Stimulated activated CD8-positive, alpha-beta memory T cell treated with anti-CD3 and anti-CD28 coated beads, Interleukin-15, amount 100 ng/mL, for 4 hours (primary cell): ENCODE data around the gene ATF7IP2.
"Not testable (repeated sequence)": the region's sequence is repeated elsewhere in the genome, so short reads cannot be mapped to it uniquely, and the experiment has no call there.

ENCODE experiments used
- DNase-seq, 2 donors: peaks; one replicate each; pipeline ENCODE4 v3.0.0-alpha.2; 2020; ENCODE audit warnings: low read depth in 2 of 2

ATF7IP2 gene

GRCh38 chr16:10452208-10453158 is 66.6 kb downstream of the ATF7IP2 start:
- DNase-seq = not testable (repeated sequence)

- DNase-seq = no peak
Measured at GRCh38 chr16:10453159-10453510, 67.3 kb downstream of the ATF7IP2 start.

GRCh38 chr16:10465821-10466220 is 80.0 kb downstream of the ATF7IP2 start:
- no peak for DNase-seq

- DNase-seq = no peak
Measured at GRCh38 chr16:10466313-10466712, 80.5 kb downstream of the ATF7IP2 start.

GRCh38 chr16:10466861-10467260 is 81.0 kb downstream of the ATF7IP2 start:
- no peak for DNase-seq

- DNase-seq = not testable (repeated sequence)
Measured at GRCh38 chr16:10476636-10477035, 90.8 kb downstream of the ATF7IP2 start.

GRCh38 chr16:10480151-10480550 is 94.3 kb downstream of the ATF7IP2 start:
- DNase-seq = no peak

- DNase-seq = no peak
Measured at GRCh38 chr16:10485159-10485558, 99.3 kb downstream of the ATF7IP2 start.

- DNase-seq = no peak
Measured at GRCh38 chr16:10485698-10486382, 100.0 kb downstream of the ATF7IP2 start.

GRCh38 chr16:10490141-10490540 is 104.3 kb downstream of the ATF7IP2 start:
- no peak for DNase-seq

- no peak for DNase-seq
Measured at GRCh38 chr16:10493276-10493675, 107.4 kb downstream of the ATF7IP2 start.

- DNase-seq = no peak
Measured at GRCh38 chr16:10494343-10495030, 108.6 kb downstream of the ATF7IP2 start.

- DNase-seq = no peak
Measured at GRCh38 chr16:10495031-10495345, 109.1 kb downstream of the ATF7IP2 start.

GRCh38 chr16:10497132-10498101 is 111.6 kb downstream of the ATF7IP2 start:
- no peak for DNase-seq

GRCh38 chr16:10500582-10500981 is 114.7 kb downstream of the ATF7IP2 start:
- no peak for DNase-seq

GRCh38 chr16:10501016-10501607 is 115.3 kb downstream of the ATF7IP2 start:
- DNase-seq = no peak

GRCh38 chr16:10502776-10503175 is 116.9 kb downstream of the ATF7IP2 start:
- DNase-seq = no peak

GRCh38 chr16:10504404-10504885 is 118.6 kb downstream of the ATF7IP2 start:
- no peak for DNase-seq

- DNase-seq = not testable (repeated sequence)
Measured at GRCh38 chr16:10505286-10505685, 119.4 kb downstream of the ATF7IP2 start.

- DNase-seq = peak in 1 of 2 donors; percentile 32
Measured at GRCh38 chr16:10509534-10510025, 123.7 kb downstream of the ATF7IP2 start.

- DNase-seq = no peak
Measured at GRCh38 chr16:10510279-10510678, 124.4 kb downstream of the ATF7IP2 start.
